HUES6 (cell line): ENCODE measurements around the gene CSKMT.
"Not testable (repeated sequence)": the region's sequence is repeated elsewhere in the genome, so short reads cannot be mapped to it uniquely, and the experiment has no call there.

Experiments used
- H3K27ac ChIP-seq: 2 replicates; pipeline ENCODE4 v1.7.0; 2013; ENCODE audit warnings: low read depth, mild to moderate bottlenecking, low read length, inconsistent platforms
- H3K27me3 ChIP-seq: 2 replicates; pipeline ENCODE4 v1.6.1; 2013; ENCODE audit warnings: low read length; ENCODE audit not compliant: control insufficient read depth, insufficient read depth
- H3K36me3 ChIP-seq: 2 replicates; pipeline ENCODE4 v1.6.1; 2013; ENCODE audit warnings: low read length; ENCODE audit not compliant: control insufficient read depth, insufficient read depth
- H3K4me1 ChIP-seq: 2 replicates; pipeline ENCODE4 v1.6.1; 2013; ENCODE audit warnings: low read length; ENCODE audit not compliant: control insufficient read depth, insufficient read depth
- H3K4me3 ChIP-seq: 2 replicates; pipeline ENCODE4 v1.5.1; 2013; ENCODE audit warnings: low read depth, low read length
- H3K9ac ChIP-seq: one replicate; pipeline ENCODE4 v1.6.1; 2013; ENCODE audit warnings: mild to moderate bottlenecking, low read length
- H3K9me3 ChIP-seq: 2 replicates; pipeline ENCODE4 v1.6.1; 2013; ENCODE audit warnings: low read depth, low read length; ENCODE audit not compliant: control insufficient read depth, insufficient read depth

CSKMT gene

DNA sequence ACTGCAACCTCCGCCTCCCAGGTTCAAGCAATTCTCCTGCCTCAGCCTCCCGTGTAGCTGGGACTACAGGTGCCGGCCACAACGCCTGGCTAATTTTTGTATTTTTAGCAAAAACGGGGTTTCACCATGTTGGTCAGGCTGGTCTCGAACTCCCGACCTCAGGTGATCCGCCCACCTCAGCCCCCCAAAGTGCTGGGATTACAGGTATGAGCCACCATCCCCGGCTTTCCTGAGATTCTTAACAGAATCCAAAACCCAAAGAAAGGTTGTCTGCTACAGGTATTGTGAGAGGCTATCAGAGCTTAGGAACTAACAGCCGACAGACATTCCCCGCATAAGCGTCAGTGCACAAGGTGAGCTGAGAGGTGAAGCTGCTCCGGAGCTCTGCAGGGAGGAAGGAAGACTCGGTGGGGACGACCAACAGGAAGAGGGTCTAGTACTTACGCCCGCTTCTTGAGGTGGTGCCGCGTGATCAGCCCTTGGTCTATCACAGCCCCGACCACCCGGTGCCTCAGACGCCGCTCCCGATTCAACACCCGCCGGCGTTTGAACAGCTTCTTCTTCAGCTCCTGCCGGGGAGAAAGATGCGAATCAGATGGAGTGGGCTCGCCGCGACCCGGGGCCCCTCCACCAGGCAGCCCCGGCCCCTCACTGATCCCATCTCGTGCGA lies 572 bp upstream of the CSKMT start:
- Histone ChIP-seq H3K4me3 (peak overlapping the region; percentile 99), H3K9ac (peak overlapping the region; percentile 98), H3K27me3 (no peaks in the 10 kb centered on the region), H3K4me1 (peaks cover 13% of the 10 kb centered on the region), H3K9me3 (no peaks in the 10 kb centered on the region), H3K27ac (peak overlapping the region; percentile 81), H3K36me3 (peaks cover 38% of the 10 kb centered on the region)

- H3K27me3 ChIP-seq, result no peaks in the 10 kb centered on the region
- peak overlapping the region; percentile 99 for H3K4me3 ChIP-seq
- peak overlapping the region; percentile 98 for H3K9ac ChIP-seq
- H3K9me3 ChIP-seq, result no peaks in the 10 kb centered on the region
- peaks cover 13% of the 10 kb centered on the region for H3K4me1 ChIP-seq
- H3K36me3 ChIP-seq, result peaks cover 38% of the 10 kb centered on the region
- peak overlapping the region; percentile 81 for H3K27ac ChIP-seq
Observed at GRCh38 chr11:62665599-62666258, 617 bp downstream of the CSKMT start.

DNA sequence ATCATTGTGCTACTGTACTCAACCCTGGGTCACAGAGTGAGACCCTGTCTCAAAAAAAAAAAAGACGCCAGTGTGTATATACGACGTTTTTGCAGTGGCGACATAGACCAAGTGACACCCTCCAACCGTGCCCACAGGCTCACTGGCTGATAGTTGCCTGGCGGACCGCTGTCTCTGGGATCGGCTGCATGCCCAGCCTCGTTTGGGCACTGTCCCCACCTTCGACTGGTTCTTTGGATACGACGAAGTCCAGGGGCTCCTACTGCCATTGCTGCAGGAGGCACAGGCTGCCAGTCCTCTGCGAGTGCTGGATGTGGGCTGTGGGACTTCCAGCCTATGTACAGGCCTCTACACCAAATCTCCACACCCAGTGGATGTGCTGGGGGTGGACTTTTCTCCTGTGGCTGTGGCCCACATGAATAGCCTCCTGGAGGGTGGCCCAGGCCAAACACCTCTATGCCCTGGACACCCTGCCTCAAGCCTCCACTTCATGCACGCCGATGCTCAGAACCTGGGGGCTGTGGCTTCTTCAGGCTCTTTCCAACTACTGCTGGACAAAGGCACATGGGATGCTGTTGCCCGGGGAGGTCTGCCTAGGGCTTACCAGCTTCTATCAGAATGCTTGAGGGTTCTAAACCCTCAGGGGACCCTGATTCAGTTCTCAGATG lies 1.3 kb downstream of the CSKMT start:
- peaks cover 13% of the 10 kb centered on the region for H3K4me1 ChIP-seq
- H3K27me3 ChIP-seq, result no peaks in the 10 kb centered on the region
- peak overlapping the region; percentile 98 for H3K9ac ChIP-seq
- peaks cover 38% of the 10 kb centered on the region for H3K36me3 ChIP-seq
- H3K27ac ChIP-seq, result peak overlapping the region; percentile 81; the same call in 1 of the 2 replicates
- no peaks in the 10 kb centered on the region for H3K9me3 ChIP-seq
- H3K4me3 ChIP-seq, result peak overlapping the region; percentile 99

GRCh38 chr11:62667460-62667859 lies 2.3 kb downstream of the CSKMT start:
- peak overlapping the region; percentile 98 for H3K9ac ChIP-seq
- H3K27ac ChIP-seq, result 0 out of 2 replicates have a peak overlapping the region, but pooled peaks have one; percentile 81
- H3K4me3 ChIP-seq, result peak overlapping the region; percentile 99
- H3K36me3 ChIP-seq, result peaks cover 31% of the 10 kb centered on the region
- H3K9me3 ChIP-seq, result no peaks in the 10 kb centered on the region
- no peaks in the 10 kb centered on the region for H3K27me3 ChIP-seq
- H3K4me1 ChIP-seq, result peaks cover 13% of the 10 kb centered on the region

- H3K36me3 ChIP-seq, result peaks cover 35% of the 10 kb centered on the region
- no peaks in the 10 kb centered on the region for H3K27me3 ChIP-seq
- no peak overlapping the region for H3K4me3 ChIP-seq
- no peak overlapping the region for H3K27ac ChIP-seq
- H3K9me3 ChIP-seq, result no peaks in the 10 kb centered on the region
- peaks cover 16% of the 10 kb centered on the region for H3K4me1 ChIP-seq
- H3K9ac ChIP-seq, result no peak overlapping the region
Observed at GRCh38 chr11:62669420-62670161, 4.5 kb downstream of the CSKMT start.

GRCh38 chr11:62671236-62671607 lies 6.1 kb downstream of the CSKMT start:
- Histone ChIP-seq H3K9ac (peak overlapping the region; percentile 93), H3K27ac (peak overlapping the region; percentile 64), H3K4me1 (peaks cover 15% of the 10 kb centered on the region), H3K36me3 (peaks cover 30% of the 10 kb centered on the region), H3K27me3 (no peaks in the 10 kb centered on the region), H3K9me3 (no peaks in the 10 kb centered on the region), H3K4me3 (peak overlapping the region; percentile 93)

- H3K9ac ChIP-seq, result peak within 1 kb of the TSS; percentile 93
- H3K4me1 ChIP-seq, result peaks cover 9% of the 10 kb centered on the region
- H3K9me3 ChIP-seq, result no peaks in the 10 kb centered on the region
- H3K4me3 ChIP-seq, result peak within 1 kb of the TSS; percentile 93
- peak within 1 kb of the TSS; percentile 64 for H3K27ac ChIP-seq
- H3K27me3 ChIP-seq, result no peaks in the 10 kb centered on the region
- H3K36me3 ChIP-seq, result peaks cover 30% of the 10 kb centered on the region
Observed at GRCh38 chr11:62671608-62672389, 6.7 kb downstream of the CSKMT start, which contains the start of the genes LBHD1 and UQCC3. LBHD1 (minus strand) TSS chr11:62672267; CDS start chr11:62670031, 2,236 bp downstream. UQCC3 (plus strand) TSS chr11:62671673; CDS start chr11:62671746, 73 bp downstream.

DNA sequence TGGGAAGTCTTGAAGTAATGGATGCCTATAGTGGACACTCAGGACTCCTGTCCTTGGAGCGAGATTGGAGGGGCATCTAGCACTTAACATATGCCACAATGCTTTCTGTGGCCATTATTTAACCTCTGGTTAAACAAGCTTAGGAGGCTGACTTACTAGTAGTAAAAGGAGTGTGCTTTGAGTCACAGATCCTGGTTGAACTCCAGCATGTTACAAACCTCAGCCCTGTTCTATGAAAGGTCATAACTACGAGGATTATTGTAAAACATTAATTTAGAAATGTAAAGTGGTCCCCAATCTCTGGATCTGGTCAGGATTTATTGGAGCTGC lies 8.0 kb downstream of the CSKMT start:
- H3K4me3 ChIP-seq, result peak overlapping the region; percentile 93; the same call in 1 of the 2 replicates
- H3K4me1 ChIP-seq, result peaks cover 7% of the 10 kb centered on the region; the same call in 1 of the 2 replicates
- no peaks in the 10 kb centered on the region for H3K27me3 ChIP-seq
- H3K27ac ChIP-seq, result no peak overlapping the region
- H3K36me3 ChIP-seq, result peaks cover 32% of the 10 kb centered on the region
- no peaks in the 10 kb centered on the region for H3K9me3 ChIP-seq
- H3K9ac ChIP-seq, result no peak overlapping the region

- H3K27ac ChIP-seq, H3K4me3 ChIP-seq, H3K9ac ChIP-seq, H3K27me3 ChIP-seq, H3K4me1 ChIP-seq, H3K9me3 ChIP-seq: not testable (repeated sequence)
- peaks cover 32% of the 10 kb centered on the region for H3K36me3 ChIP-seq
Observed at GRCh38 chr11:62675415-62675814, 10.3 kb downstream of the CSKMT start.

DNA sequence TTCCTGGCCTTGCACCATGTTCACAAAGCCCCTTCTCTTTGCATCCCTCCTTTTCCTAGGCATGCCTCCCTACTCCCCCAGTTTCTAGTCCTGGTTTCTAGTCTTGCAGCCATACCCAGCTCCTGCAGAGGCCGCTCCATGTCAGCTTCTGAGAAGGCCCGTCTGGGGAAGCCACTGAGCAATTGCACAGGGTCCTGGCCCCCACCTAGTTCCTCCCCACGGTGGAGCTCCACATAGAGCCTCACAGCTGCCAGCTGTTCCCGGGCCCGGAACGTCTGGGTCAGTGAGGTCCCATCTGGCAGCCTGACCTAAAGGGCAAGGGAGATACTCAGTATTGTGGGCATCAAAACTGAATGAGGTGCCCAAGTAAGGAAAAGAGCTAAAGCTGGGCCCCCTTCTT lies 11.6 kb downstream of the CSKMT start:
- Histone ChIP-seq H3K4me1 (peaks cover 7% of the 10 kb centered on the region; the same call in 1 of the 2 replicates), H3K36me3 (peaks cover 32% of the 10 kb centered on the region), H3K27ac (no peak overlapping the region), H3K9ac (no peak overlapping the region), H3K27me3 (no peaks in the 10 kb centered on the region), H3K4me3 (no peak overlapping the region), H3K9me3 (no peaks in the 10 kb centered on the region)
